GM10266 (cell line): ENCODE results near the gene ZNF524.
"Not testable (repeated sequence)": the region's sequence is repeated elsewhere in the genome, so short reads cannot be mapped to it uniquely, and the experiment has no call there.

Experiments used
- DNase-seq: peaks from one replicate; pipeline ENCODE4 v3.0.0; 2012; ENCODE audit errors: extremely low spot score
- TF ChIP-seq, protein P1 (sequence below): IDR thresholded peaks from 2 replicates; pipeline ENCODE4 v1.5.1; 2012; ENCODE audit warnings: mild to moderate bottlenecking, low read depth; ENCODE audit not compliant: control insufficient read depth, insufficient read depth; ENCODE audit errors: missing control alignments

Gene ZNF524

GRCh38 chr19:55578761-55579747 lies 21.0 kb upstream of the ZNF524 start:
- DNase-seq, result no peak
- TF ChIP-seq, protein P1, sequence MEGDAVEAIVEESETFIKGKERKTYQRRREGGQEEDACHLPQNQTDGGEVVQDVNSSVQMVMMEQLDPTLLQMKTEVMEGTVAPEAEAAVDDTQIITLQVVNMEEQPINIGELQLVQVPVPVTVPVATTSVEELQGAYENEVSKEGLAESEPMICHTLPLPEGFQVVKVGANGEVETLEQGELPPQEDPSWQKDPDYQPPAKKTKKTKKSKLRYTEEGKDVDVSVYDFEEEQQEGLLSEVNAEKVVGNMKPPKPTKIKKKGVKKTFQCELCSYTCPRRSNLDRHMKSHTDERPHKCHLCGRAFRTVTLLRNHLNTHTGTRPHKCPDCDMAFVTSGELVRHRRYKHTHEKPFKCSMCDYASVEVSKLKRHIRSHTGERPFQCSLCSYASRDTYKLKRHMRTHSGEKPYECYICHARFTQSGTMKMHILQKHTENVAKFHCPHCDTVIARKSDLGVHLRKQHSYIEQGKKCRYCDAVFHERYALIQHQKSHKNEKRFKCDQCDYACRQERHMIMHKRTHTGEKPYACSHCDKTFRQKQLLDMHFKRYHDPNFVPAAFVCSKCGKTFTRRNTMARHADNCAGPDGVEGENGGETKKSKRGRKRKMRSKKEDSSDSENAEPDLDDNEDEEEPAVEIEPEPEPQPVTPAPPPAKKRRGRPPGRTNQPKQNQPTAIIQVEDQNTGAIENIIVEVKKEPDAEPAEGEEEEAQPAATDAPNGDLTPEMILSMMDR, result no peak

- peak; percentile 71 for DNase-seq
- TF ChIP-seq, protein P1, result no peak
Observed at GRCh38 chr19:55579766-55580621, 20.1 kb upstream of the ZNF524 start.

DNA sequence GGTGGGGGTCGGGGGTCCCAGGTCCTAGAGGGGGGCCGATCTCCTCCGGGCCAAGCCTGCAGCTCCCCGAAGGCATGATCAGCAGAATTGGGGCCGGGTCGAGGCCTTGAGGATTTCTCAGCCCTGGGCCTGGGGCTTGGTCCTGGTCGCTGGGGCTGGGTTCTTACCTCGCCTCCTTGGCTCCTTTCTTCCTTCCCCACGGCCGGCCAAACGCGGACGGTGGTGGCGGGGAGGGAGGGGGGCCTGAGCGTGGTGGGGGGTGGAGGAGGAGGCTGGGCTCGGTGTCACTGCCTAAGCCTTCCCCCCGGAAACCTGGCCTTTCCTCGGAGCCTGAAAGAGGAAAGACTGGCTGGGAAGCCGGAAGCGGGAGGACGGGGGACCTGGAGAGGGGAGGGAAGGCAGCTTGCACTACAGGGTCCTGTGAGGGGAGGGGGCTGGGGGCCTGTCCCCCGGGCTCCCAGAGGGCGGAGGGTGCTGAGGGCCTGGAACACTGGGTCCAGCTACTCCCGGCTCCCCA lies 19.4 kb upstream of the ZNF524 start, which contains the start of gene ZNF579:
Gene ZNF579 (minus strand): TSS at position 221 of the 517 bp plus-strand sequence. CDS start 1,209 bp downstream, outside the sequence.
- DNase-seq, result peak; percentile 92
- TF ChIP-seq, protein P1, result no peak

DNA sequence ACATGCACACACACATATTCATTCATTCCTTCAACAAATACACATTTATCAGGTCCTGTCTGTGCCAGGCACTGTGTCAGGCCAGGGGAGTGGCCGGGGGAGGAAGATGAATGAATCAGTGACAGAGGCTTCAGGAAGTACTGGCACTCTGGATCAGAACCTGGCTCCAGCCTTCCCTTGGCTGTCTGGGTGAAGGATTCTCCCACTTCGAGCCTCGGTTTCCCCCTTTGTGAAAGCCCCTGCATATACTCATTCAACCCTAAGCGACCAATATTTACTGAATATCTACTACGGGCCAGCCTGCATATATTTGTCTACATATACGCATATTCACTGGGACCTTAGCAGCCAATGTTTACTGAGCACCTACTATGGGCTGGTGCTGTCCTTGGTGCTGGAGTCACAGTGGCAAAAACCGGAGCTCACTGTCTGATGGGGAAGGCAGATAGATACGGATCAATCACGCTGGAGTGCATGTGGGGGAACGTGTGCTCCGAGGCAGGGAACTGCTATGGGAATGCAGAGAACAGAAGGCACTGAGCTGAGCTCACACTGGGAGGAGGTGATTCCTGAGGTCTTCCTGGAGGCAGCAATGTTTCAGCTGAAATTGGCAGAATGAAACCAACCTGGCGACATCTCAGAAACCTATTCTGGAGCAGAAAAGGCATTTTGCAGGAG lies 18.8 kb upstream of the ZNF524 start:
- DNase-seq, result no peak

GRCh38 chr19:55581823-55582223 lies 18.3 kb upstream of the ZNF524 start:
- TF ChIP-seq, protein P1, result no peak
- DNase-seq, result no peak

More for the DNA sequence above, 18.8 kb upstream of the ZNF524 start:
- TF ChIP-seq, protein P1, result no peak

GRCh38 chr19:55582284-55582683 lies 17.8 kb upstream of the ZNF524 start:
- not testable (repeated sequence) for DNase-seq

GRCh38 chr19:55583897-55584296 lies 16.2 kb upstream of the ZNF524 start:
- DNase-seq, result not testable (repeated sequence)

DNA sequence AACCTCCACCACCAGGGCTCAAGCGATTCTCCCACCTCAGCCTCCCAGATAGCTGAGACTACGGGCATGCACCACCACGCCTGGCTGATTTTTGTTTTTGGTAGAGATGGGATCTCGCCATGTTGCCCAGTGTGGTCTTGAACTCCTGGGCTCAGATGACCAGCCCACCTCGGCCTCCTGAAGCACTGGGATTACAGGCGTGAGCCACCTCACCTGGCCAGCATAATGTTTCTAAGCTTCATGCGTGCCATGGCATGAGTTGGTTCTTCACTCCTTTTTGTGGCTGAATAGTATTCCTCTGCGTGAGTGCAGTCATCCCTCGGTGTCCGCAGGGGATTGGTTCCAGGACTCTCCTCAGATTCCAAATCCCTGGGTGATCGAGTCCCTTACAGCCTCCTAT lies 15.2 kb upstream of the ZNF524 start:
- TF ChIP-seq, protein P1, result no peak
- DNase-seq, result no peak
